Central memory CD8-positive, alpha-beta T cell (primary cell): Measurements from ENCODE around the gene PDX1.
A peak's percentile ranks its signal among the peaks of the same experiment; 100 is the strongest.

ENCODE experiments used
- ATAC-seq: fragments of 150-1000 bp; cut with Tn5 transposase; replicated peaks from 2 replicates; pipeline ENCODE4 v1.10.0; 2022; ENCODE audit warnings: mild to moderate bottlenecking, moderate FRiP score, moderate number of reproducible peaks; ENCODE audit not compliant: poor library complexity, severe bottlenecking; ENCODE audit errors: extremely low read depth
- DNase-seq, 2 donors: peaks; one replicate each; pipeline ENCODE4 v3.0.0; 2021; ENCODE audit warnings: low spot score in 2 of 2
- H3K27ac Mint-ChIP-seq: one replicate; pipeline ENCODE4 v1.8.0; 2022; ENCODE audit warnings: low read depth, mild to moderate bottlenecking, moderate library complexity, mixed read lengths
- H3K27me3 Mint-ChIP-seq: one replicate; pipeline ENCODE4 v1.8.0; 2022; ENCODE audit warnings: mixed read lengths
- H3K36me3 Mint-ChIP-seq: one replicate; pipeline ENCODE4 v1.8.0; 2022; ENCODE audit warnings: mild to moderate bottlenecking, moderate library complexity, mixed read lengths; ENCODE audit not compliant: insufficient read depth
- H3K4me1 Mint-ChIP-seq: one replicate; pipeline ENCODE4 v1.8.0; 2022; ENCODE audit warnings: mixed read lengths
- H3K4me3 Mint-ChIP-seq: one replicate; pipeline ENCODE4 v1.8.0; 2022; ENCODE audit warnings: mild to moderate bottlenecking, moderate library complexity, mixed read lengths
- H3K9me3 Mint-ChIP-seq: one replicate; pipeline ENCODE4 v1.8.0; 2022; ENCODE audit warnings: mixed read lengths

The PDX1 gene

DNA sequence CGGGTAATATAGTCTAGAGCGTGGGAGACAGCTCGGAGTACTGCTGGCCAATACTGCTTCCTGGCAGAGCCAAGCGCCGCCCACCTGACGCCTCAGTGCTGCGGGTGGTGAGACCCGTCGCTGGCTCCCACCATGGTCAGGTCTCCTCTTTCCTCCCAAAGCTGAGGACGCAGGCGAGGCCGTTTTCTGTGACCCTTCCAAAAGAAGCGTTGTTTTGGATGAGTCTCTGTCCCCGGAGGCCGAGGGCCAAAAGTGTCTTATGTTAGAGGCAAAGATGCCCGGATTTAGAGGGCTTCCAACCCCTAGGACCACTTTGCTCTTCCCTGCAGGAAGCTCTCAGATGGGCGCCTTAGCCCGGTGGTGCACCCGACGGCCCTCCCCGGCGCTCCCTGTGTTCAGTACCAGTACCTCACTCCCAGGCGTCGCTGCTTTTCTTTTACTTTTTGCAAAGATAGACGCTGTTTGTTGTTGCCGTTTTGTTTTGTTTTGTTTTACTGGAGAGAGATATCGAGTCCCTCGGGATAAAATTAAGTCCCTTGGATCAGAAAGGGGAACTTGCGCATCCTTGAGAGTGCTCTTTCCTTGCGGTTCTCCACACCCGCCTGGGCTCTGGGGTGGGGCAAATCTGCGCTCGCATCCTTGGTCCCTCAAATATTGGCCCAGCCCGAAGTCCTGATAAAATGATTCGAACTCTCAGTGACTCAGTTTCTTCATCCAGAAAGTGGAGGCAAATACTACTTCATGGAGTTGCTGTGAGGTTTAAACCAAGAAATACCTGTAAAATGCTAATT lies 7.0 kb downstream of the PDX1 start:
- Mint-ChIP-seq H3K27me3 (peaks cover 94% of the 10 kb centered on the region), H3K4me3 (peak overlapping the region; percentile 29), H3K9me3 (no peaks in the 10 kb centered on the region), H3K4me1 (peaks cover 22% of the 10 kb centered on the region), H3K27ac (no peak overlapping the region), H3K36me3 (peaks cover 5% of the 10 kb centered on the region)
- DNase-seq, result no peak
- ATAC-seq, result no peak

DNA sequence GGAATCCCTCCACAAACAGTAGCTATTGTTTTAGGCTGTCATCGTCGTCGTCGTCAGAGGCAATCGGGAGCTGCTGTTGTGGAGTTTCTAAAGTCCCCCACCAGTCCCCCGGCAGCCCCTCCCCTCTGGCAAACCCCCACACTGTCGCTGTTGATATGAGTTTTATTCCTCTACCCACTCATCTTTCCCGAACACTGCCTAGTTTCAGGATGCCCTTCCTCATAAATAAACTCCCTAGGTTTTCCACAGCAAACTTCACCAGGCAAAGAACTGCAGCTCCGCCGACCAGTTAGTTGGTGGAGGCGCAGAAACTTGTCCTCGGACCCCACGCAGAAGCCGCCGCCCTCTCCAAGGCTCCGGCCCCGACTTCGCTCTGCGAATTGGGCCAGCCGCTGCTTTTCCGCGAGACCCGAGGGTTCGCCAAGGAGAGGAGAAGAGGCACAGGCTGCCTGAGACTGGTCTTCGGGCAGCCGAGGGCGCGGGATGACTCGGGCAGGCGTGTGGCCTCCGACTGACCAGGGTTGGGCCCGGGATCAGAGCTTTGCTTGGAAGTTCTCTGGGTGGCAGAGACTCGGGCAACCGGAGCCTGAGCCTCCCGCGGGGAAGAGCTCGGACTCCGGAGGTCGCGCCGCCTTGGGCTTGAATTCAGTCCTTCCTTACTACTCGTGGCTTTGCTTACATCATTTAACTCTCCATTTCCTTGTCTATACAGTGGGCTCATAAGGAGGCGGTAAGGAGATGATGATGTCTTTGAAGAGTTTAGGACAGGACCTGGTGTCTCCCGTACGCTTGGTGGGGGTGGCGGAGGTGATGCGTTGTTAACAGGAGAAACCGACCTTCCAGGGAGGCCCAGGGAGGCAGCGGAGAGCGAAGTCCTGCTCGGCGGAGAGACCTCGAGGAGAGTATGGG lies 7.9 kb downstream of the PDX1 start:
- Mint-ChIP-seq H3K27ac (no peak overlapping the region), H3K36me3 (peaks cover 5% of the 10 kb centered on the region), H3K9me3 (no peaks in the 10 kb centered on the region), H3K4me1 (peaks cover 22% of the 10 kb centered on the region), H3K27me3 (peaks cover 96% of the 10 kb centered on the region), H3K4me3 (no peak overlapping the region)
- no peak for ATAC-seq
- no peak for DNase-seq

DNA sequence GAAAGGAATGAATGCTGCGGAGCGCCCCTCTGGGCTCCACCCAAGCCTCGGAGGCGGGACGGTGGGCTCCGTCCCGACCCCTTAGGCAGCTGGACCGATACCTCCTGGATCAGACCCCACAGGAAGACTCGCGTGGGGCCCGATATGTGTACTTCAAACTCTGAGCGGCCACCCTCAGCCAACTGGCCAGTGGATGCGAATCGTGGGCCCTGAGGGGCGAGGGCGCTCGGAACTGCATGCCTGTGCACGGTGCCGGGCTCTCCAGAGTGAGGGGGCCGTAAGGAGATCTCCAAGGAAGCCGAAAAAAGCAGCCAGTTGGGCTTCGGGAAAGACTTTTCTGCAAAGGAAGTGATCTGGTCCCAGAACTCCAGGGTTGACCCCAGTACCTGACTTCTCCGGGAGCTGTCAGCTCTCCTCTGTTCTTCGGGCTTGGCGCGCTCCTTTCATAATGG lies 8.6 kb downstream of the PDX1 start:
- ATAC-seq (no peak), DNase-seq (no peak)
- Mint-ChIP-seq H3K36me3 (peaks cover 3% of the 10 kb centered on the region), H3K4me1 (peaks cover 22% of the 10 kb centered on the region), H3K4me3 (no peak overlapping the region), H3K27ac (no peak overlapping the region), H3K27me3 (peaks cover 95% of the 10 kb centered on the region), H3K9me3 (no peaks in the 10 kb centered on the region)

DNA sequence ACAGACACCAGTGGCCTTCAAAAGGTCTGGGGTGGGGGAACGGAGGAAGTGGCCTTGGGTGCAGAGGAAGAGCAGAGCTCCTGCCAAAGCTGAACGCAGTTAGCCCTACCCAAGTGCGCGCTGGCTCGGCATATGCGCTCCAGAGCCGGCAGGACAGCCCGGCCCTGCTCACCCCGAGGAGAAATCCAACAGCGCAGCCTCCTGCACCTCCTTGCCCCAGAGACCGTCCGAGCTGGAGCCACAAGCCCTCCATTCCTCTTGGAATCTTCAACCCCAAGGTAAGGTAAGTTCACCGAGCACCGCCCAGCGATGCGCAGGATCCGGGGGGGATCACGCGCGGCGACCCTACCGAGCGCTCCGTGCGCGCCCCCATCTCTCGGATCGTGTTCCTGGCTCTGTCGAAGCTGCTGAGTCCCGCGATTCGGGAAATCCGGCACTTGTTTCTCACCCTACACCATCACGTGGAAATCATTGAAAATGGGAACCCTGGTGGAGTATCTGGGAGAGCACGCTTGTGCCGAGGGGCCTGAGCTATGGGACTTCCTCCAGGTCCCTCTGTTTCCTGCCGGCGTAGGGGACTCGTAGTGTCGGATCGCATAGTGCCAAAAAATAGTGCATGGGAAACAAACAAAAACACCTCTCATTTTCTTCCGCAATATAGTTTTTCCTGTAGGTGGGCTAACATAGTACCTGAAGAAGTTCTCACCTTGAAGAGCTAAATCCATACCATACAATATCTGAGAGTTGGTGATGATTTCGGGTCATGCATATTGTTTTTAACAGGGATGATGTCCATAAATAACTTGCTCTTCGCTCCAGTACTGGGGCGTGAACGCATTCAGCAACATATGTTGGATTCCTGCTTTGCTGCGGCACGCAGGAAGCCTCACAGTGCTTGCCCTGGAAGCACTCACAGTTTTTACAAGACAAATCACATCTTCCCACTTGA lies 9.3 kb downstream of the PDX1 start:
- Mint-ChIP-seq H3K27me3 (peaks cover 95% of the 10 kb centered on the region), H3K4me3 (no peak overlapping the region), H3K9me3 (no peaks in the 10 kb centered on the region), H3K36me3 (no peaks in the 10 kb centered on the region), H3K27ac (no peak overlapping the region), H3K4me1 (peaks cover 21% of the 10 kb centered on the region)
- DNase-seq (no peak), ATAC-seq (no peak)

DNA sequence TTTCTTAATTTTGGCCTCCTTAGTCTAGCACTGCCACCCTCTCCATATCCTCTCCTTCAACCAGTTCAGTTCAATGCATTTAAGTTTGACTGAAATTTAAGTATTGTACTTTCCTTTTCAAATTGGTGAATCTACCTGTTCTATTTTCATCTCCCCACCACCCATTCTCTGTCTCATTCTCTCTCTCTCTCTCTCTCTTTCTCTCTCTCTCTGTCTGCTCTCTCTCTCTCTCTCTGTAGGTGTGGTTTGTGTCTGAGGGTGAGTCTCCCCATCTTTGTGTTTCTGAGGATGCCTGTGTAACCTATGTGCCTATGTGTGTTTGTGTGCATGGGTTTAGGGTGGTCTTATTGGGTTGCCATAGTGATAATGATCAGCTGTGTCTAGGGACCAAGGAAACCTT lies 10.1 kb downstream of the PDX1 start:
- Mint-ChIP-seq H3K4me3 (no peak overlapping the region), H3K4me1 (peaks cover 17% of the 10 kb centered on the region), H3K27me3 (peaks cover 88% of the 10 kb centered on the region), H3K36me3 (no peaks in the 10 kb centered on the region), H3K9me3 (no peaks in the 10 kb centered on the region), H3K27ac (no peak overlapping the region)
- ATAC-seq, result no peak
- no peak for DNase-seq

DNA sequence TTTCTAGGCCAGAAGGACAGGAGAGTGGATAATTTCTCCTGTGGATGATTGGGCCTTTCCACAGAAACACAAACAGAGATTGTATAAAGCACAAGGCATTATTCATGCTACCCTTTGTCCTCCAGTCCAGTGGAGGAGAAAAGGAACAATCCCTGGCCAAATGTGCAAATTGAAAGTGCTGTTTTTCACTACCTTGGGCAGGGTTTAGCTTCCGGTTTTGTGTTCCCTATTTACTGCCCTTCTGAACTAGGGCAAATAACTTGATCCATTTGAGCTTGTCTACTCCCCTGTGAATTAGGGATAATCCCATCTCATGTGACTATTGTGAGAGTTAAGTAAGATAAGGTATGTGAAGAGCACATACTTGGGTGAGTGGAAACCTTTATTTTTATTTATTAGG lies 13.3 kb downstream of the PDX1 start:
- no peaks in the 10 kb centered on the region for H3K36me3 Mint-ChIP-seq
- H3K4me1 Mint-ChIP-seq, result peaks cover 2% of the 10 kb centered on the region
- DNase-seq (no peak), ATAC-seq (no peak)
- no peak overlapping the region for H3K4me3 Mint-ChIP-seq
- no peak overlapping the region for H3K27ac Mint-ChIP-seq
- H3K27me3 Mint-ChIP-seq, result peaks cover 56% of the 10 kb centered on the region
- H3K9me3 Mint-ChIP-seq, result no peaks in the 10 kb centered on the region

DNA sequence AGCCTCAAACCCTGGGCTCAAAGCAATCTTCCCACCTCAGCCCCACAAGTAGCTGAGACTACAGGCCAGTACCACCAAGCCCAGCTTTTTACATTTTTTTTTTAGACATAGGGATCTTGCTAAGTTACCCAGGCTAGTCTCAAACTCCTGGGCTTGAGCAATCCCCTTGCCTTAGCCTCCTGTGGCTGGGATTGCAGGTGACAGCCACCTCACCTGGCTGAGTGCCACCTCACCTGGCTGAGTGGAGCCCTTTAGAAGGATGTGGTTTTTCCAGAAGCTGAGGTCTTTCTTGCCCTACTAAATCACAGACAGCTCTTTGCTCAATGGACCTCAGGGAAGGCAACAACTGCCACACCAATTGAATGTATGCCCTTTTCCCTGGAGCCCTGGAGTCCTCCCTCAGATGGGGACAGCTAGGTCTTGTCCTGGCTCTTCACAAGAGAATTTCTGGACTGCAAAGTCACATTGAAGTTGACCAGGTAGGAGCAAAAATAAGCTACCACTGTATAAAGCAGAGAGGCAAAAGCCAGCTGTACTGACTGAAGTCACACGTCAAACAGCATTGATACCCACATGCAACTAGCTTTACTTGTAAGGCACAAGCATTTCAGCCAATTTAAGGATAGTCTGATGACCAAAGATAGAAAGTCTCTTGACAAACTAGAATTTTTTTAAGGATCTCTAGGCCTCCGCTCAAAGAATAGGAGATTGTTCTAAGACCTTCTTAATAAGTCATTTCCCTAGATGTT lies 14.0 kb downstream of the PDX1 start:
- no peak overlapping the region for H3K4me3 Mint-ChIP-seq
- no peaks in the 10 kb centered on the region for H3K36me3 Mint-ChIP-seq
- ATAC-seq, result no peak
- H3K27ac Mint-ChIP-seq, result no peak overlapping the region
- no peaks in the 10 kb centered on the region for H3K9me3 Mint-ChIP-seq
- DNase-seq, result no peak
- peaks cover 49% of the 10 kb centered on the region for H3K27me3 Mint-ChIP-seq
- H3K4me1 Mint-ChIP-seq, result no peaks in the 10 kb centered on the region

DNA sequence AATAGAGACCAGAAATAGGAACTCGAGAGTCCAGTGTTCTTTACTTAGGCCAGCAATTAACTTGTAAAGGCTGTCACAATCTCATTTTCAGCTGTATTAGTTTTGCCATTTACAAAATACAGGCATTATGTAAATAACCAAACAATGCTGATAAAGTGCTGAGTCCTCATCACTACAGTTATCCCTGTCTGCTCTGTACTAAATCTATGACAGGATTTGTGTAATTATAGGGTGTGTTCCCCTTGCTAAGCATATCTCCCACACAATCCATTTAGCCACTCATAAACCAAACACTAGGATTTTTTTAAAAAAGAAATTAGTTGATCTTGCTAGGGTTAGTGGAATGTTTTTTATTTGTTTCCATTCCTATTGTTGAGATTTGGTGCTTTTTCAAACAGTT lies 23.2 kb downstream of the PDX1 start:
- no peaks in the 10 kb centered on the region for H3K36me3 Mint-ChIP-seq
- no peak for ATAC-seq
- no peak for DNase-seq
- H3K27me3 Mint-ChIP-seq, result peaks cover 21% of the 10 kb centered on the region
- no peak overlapping the region for H3K4me3 Mint-ChIP-seq
- H3K27ac Mint-ChIP-seq, result no peak overlapping the region
- H3K4me1 Mint-ChIP-seq, result no peaks in the 10 kb centered on the region
- H3K9me3 Mint-ChIP-seq, result no peaks in the 10 kb centered on the region

DNA sequence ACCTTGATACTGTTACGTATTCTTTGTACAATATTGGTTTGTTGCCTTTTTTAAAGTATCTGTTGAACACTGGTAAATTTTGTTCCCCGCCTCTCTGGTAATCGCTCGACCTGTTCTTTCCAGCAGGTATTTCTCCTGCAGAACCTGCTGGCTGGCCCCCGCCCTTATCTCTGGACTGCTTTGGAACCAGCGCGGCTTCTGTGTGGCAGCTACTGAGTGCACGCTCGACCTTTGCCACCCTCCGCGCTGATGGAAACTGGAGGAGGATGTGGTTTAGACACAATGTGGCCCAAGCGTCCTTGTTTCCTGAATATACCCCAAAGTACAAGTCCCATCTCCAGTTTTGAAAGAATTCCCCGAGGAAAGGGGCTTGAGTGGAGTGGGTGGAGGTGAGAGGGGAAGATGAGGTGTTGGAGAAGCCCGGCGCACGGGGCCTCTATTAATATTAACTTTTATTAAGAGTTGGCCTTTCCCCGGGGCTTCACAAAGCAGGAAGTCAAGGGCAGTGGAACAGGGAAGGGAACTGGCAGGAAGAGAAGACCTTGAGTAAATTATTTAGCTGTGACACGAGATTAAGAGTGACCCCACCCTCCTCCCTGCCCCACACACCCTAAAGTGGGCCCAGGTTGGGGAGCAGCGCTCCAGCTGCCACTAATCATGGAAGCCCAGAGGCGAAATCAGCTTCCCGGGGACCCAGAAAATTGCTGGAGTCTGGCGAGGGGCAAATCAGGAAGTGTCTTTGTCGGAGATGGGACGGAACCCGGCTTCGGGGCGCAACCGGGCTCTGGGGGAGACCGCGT lies 33.3 kb downstream of the PDX1 start:
- Mint-ChIP-seq H3K4me1 (peaks cover 7% of the 10 kb centered on the region), H3K4me3 (peak overlapping the region; percentile 73), H3K27me3 (peaks cover 66% of the 10 kb centered on the region), H3K27ac (no peak overlapping the region), H3K9me3 (peaks cover 5% of the 10 kb centered on the region), H3K36me3 (peaks cover 2% of the 10 kb centered on the region)
- DNase-seq, result no peak
- ATAC-seq, result no peak

DNA sequence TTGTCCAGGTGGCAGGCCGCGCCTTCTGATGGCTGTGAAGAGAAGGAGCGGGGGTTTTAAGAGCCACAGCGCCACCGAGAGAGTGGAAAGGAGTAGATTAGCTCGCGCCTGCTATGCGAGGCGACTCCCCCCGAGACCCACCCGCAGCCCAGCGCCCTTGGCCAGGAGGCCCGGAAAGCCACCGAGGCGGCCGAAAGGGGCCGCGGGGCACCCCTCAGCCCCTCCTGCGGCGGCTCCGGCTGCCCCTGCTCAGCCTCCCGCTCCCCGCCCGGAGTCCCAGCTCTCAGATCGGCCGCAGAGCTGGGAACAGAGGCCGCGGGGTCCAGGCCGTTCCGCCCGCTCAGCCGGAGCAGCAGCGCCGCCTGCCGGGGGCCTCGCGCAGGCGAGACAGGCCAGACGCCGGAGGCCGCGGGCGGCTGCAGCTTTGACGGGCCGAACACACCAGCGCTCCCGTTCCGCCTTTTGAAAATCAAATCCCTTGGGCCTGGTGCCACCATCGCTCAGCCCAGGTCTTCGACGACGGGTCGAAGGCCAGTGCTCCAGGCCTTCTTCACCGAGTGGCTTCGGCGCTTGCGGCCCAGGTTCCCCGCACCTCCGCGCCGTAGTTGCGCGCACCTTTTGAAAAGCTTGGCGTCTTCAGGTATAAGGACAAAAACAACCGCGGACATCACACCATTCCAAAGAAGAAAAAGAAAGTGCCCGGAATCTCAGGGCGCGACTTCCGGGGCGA lies 34.0 kb downstream of the PDX1 start:
- Mint-ChIP-seq H3K27me3 (peaks cover 74% of the 10 kb centered on the region), H3K27ac (no peak overlapping the region), H3K4me1 (peaks cover 7% of the 10 kb centered on the region), H3K36me3 (peaks cover 2% of the 10 kb centered on the region), H3K9me3 (peaks cover 5% of the 10 kb centered on the region), H3K4me3 (peak overlapping the region; percentile 73)
- peak; percentile 25 to 42 for DNase-seq
- ATAC-seq, result peak; percentile 71
